GM19455 (cell line): ENCODE data around the gene MED13L.

ENCODE experiments used
- ATAC-seq: cut with Tn5 transposase; IDR thresholded peaks from one replicate; pipeline ENCODE4 v1.9.1; 2021; ENCODE audit not compliant: unreplicated experiment

MED13L gene

GRCh38 chr12:115949675-115950074 is 327.8 kb downstream of the MED13L start:
- no peak for ATAC-seq

GRCh38 chr12:115947696-115948062 is 329.8 kb downstream of the MED13L start:
- no peak for ATAC-seq

- ATAC-seq = no peak
Observed at GRCh38 chr12:115946867-115947695, 330.4 kb downstream of the MED13L start.

- no peak for ATAC-seq
Observed at GRCh38 chr12:115946092-115946491, 331.4 kb downstream of the MED13L start.

GRCh38 chr12:115945491-115945885 is 332.0 kb downstream of the MED13L start:
- ATAC-seq = no peak

GRCh38 chr12:115944837-115945490 is 332.5 kb downstream of the MED13L start:
- ATAC-seq = no peak

GRCh38 chr12:115944392-115944742 is 333.1 kb downstream of the MED13L start:
- ATAC-seq = no peak

- ATAC-seq = no peak
Observed at GRCh38 chr12:115943630-115944391, 333.7 kb downstream of the MED13L start.

- ATAC-seq = no peak
Observed at GRCh38 chr12:115943310-115943629, 334.2 kb downstream of the MED13L start.

- no peak for ATAC-seq
Observed at GRCh38 chr12:115942346-115942745, 335.1 kb downstream of the MED13L start.

- ATAC-seq = no peak
Observed at GRCh38 chr12:115941362-115941761, 336.1 kb downstream of the MED13L start.

GRCh38 chr12:115938794-115939377 is 338.6 kb downstream of the MED13L start:
- ATAC-seq = no peak

- no peak for ATAC-seq
Observed at GRCh38 chr12:115936997-115937916, 340.2 kb downstream of the MED13L start.

GRCh38 chr12:115934877-115935276 is 342.6 kb downstream of the MED13L start:
- ATAC-seq = no peak

- ATAC-seq = no peak
Observed at GRCh38 chr12:115934046-115934445, 343.4 kb downstream of the MED13L start.

GRCh38 chr12:115932066-115932465 is 345.4 kb downstream of the MED13L start:
- no peak for ATAC-seq

GRCh38 chr12:115930336-115930735 is 347.2 kb downstream of the MED13L start:
- ATAC-seq = no peak

- no peak for ATAC-seq
Observed at GRCh38 chr12:115926037-115926670, 351.3 kb downstream of the MED13L start.

GRCh38 chr12:115923851-115924250 is 353.6 kb downstream of the MED13L start:
- no peak for ATAC-seq

GRCh38 chr12:115922952-115923564 is 354.4 kb downstream of the MED13L start:
- ATAC-seq = no peak
